ENCODE measurements around the gene ACKR2. TPM values are rescaled to one million over a fixed set of nuclear protein-coding genes. Genes with fewer than 3 reads are reported as not detected.

Gene ACKR2
- total RNA-seq, 1 experiment from 2014 or later: not detected

GRCh38 chr3:42795621-42796181 lies 13.5 kb upstream of the ACKR2 start:
- Histone ChIP-seq H2AK5ac (ENCODE audit: insufficient read length, low read length) (no peak overlapping the region), H3K9ac (ENCODE audit: extremely low read depth, insufficient read length, low read length) (no peak overlapping the region), H3K4ac (ENCODE audit: low read depth, low read length) (no peak overlapping the region), H3K56ac (ENCODE audit: insufficient read length, low read depth, low read length) (no peak overlapping the region), H4K8ac (replicated peaks; ENCODE audit: insufficient read length, low read depth, low read length) (no peak overlapping the region), H4K5ac (ENCODE audit: insufficient read length, low read depth, low read length) (no peak overlapping the region), H3K23ac (ENCODE audit: insufficient read length, low read depth, low read length) (no peak overlapping the region), H2BK120ac (ENCODE audit: low read depth, low read length, poor library complexity, severe bottlenecking) (no peak overlapping the region), H3K4me1 (ENCODE audit: insufficient read depth, low read length) (no peaks in the 10 kb centered on the region; the same call in 1 of the 2 replicates), H4K91ac (ENCODE audit: insufficient read length, low read depth, low read length) (no peak overlapping the region), H3K79me2 (ENCODE audit: insufficient read depth, low read length) (peaks cover 2% of the 10 kb centered on the region; the same call in 1 of the 2 replicates), H3T11ph (ENCODE audit: low read length) (no peak overlapping the region), H3K9me3 (ENCODE audit: control insufficient read depth, low read depth, low read length) (no peaks in the 10 kb centered on the region), H2BK5ac (ENCODE audit: insufficient read length, low read length) (no peak overlapping the region), H3K27ac (ENCODE audit: insufficient read length, low read depth, low read length) (no peak overlapping the region), H3K79me1 (ENCODE audit: insufficient read depth, low read depth, low read length, poor library complexity, severe bottlenecking) (peaks cover 5% of the 10 kb centered on the region), H2BK20ac (ENCODE audit: low read depth, low read length, poor library complexity, severe bottlenecking) (no peak overlapping the region), H4K20me1 (ENCODE audit: control insufficient read depth, insufficient read depth, insufficient read length) (no peaks in the 10 kb centered on the region), H3K4me2 (ENCODE audit: insufficient read depth, insufficient read length, low read length) (no peak overlapping the region), H3K23me2 (ENCODE audit: insufficient read length, low read depth, low read length, poor library complexity, severe bottlenecking) (no peaks in the 10 kb centered on the region), H3K27me3 (ENCODE audit: insufficient read depth, low read length) (no peaks in the 10 kb centered on the region), H3K14ac (ENCODE audit: insufficient read depth, low read length) (no peak overlapping the region), H2AFZ (ENCODE audit: low read length) (no peak overlapping the region), H2BK12ac (ENCODE audit: insufficient read length, low read depth, low read length) (no peak overlapping the region), H3K18ac (ENCODE audit: insufficient read length, low read depth, low read length) (no peak overlapping the region), H2BK15ac (ENCODE audit: low read depth, low read length) (no peak overlapping the region)
- Mint-ChIP-seq H3K36me3 (ENCODE audit: insufficient read depth in 1 of 3, low read depth in 3 of 3) (peaks cover 16 to 31% (median 29%) of the 10 kb centered on the region in 3 experiments), H3K4me3 (no peak overlapping the region), H3K9me3 (no peaks in the 10 kb centered on the region), H3K4me1 (peaks cover 23 to 24% of the 10 kb centered on the region in 2 experiments), H3K27ac (0 out of 7 replicates have a peak overlapping the region, but pooled peaks of 1 of the 3 experiments have one; percentile 55), H3K27me3 (ENCODE audit: low read depth) (no peaks in the 10 kb centered on the region)
- no CpG with 5 or more reads among the region's 2 CpGs for whole genome bisulfite sequencing (ENCODE audit: extremely low coverage, insufficient read length, low lambda C conversion rate)
- no peak for DNase-seq
- TF ChIP-seq, protein P1, sequence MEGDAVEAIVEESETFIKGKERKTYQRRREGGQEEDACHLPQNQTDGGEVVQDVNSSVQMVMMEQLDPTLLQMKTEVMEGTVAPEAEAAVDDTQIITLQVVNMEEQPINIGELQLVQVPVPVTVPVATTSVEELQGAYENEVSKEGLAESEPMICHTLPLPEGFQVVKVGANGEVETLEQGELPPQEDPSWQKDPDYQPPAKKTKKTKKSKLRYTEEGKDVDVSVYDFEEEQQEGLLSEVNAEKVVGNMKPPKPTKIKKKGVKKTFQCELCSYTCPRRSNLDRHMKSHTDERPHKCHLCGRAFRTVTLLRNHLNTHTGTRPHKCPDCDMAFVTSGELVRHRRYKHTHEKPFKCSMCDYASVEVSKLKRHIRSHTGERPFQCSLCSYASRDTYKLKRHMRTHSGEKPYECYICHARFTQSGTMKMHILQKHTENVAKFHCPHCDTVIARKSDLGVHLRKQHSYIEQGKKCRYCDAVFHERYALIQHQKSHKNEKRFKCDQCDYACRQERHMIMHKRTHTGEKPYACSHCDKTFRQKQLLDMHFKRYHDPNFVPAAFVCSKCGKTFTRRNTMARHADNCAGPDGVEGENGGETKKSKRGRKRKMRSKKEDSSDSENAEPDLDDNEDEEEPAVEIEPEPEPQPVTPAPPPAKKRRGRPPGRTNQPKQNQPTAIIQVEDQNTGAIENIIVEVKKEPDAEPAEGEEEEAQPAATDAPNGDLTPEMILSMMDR (conservative IDR thresholded peaks at IDR 0.05): no peak
